Adipose tissue (tissue), 3 donors: Measurements from ENCODE around the gene RBMS3. TPM values are rescaled to one million over a fixed set of nuclear protein-coding genes. Genes with fewer than 3 reads are reported as not detected.

Experiments
- H3K27ac ChIP-seq: one replicate; pipeline ENCODE4 v1.5.1; 2013; ENCODE audit warnings: low read depth, low read length
- WGBS, 3 donors: extraction: QIAGEN DNeasy Blood & Tissue Kit; methylation state at CpG; one replicate each; pipeline ENCODE4 v1.1.7; 2013; 5-methylcytosine and 5-hydroxymethylcytosine counted together
- polyA plus RNA-seq, 3 donors: library from polyadenylated mRNA; stranded (reverse); fragments of 200-250 nt; gene quantifications; one replicate each; pipeline ENCODE4 v1.2.3, GENCODE V29; 2013
- donor health status: healthy with polysubstance abuse.
- donor health status: Bipolar disorder and iron deficiency.
- donor health status: healthy.

RBMS3 gene
- polyA plus RNA-seq, 3 donors = 1.4 to 16.2 (median 10.2) TPM

DNA sequence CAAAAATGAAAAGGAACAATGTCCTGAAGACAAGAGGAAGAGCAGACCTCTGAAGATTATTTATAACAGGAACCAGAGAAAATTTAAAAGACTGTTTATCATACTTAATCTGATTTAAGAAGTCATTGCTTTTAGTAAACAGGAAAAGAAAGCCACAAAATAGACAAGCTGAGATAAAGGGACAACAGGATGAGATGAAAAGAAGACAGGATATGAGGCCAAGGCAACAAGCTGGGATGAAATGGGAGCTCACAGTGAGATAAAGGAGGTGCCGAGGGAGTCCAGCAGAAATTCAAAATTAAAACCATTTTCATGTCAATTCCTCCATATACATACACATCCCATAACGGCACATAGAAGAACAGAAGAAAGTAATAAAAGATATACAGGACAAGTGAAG lies 277.0 kb downstream of the RBMS3 start:
- WGBS, 3 donors = 61 to 77% (median 64%) methylated on average over 2 of the region's 2 CpGs
- H3K27ac ChIP-seq = no peak overlapping the region

DNA sequence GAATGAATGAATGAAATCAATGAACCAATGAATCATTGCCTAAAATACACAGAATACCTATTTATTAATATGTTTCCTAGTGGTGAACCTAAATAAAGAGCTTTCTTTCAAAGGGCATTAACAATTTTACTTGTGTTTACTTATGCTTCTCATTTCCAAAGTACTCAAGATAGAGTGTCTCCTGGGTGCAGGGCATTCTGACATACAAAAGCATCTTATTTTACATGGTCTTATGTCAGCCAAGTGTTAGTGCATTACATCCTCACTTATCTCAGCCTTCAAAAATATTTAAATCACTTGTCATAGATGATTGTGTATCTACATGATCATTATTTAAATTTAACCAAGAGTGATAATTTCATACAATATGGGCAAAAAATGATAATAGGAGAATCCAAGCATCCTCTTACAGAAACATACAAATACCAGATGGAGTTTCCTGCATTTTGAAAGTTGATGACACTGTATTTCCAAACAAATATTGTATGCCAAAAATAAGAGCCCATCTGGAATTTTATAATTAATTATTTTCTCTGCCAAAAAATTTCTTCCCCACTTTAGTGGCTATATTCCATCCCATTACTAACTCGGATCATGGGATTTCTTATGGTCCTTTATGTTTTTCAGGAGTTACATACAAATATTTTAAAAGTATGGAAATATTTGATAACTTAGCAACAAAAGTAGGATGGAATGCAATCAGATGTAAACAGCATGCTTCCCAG lies 279.0 kb downstream of the RBMS3 start:
- H3K27ac ChIP-seq = no peak overlapping the region
- WGBS, 3 donors = 43 to 73% (median 51%) methylated on average over 1 of the region's 1 CpG

DNA sequence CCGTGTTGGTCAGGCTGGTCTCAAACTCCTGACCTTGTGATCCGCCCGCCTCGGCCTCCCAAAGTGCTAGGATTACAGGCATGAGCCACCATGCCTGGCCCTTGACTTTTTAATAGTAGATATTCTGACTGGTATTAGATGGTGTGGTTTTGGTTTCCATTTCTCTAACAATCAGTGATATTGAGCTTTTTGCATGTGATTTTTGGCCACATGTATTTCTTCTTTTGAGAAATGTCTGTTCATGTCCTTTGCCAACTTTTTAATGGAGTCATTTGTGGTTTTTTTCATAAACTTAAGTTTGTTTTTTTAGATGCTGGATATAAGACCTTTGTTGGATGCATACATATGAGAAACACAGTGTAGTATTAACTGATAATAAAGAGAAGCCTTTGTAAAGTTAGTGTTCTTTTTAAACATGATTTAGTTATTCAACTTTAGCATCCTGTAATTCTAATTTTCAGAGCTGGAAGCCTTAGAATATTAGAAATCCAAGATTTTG lies 280.8 kb downstream of the RBMS3 start:
- 78 to 89% (median 87%) methylated on average over 4 of the region's 4 CpGs for WGBS, 3 donors
- H3K27ac ChIP-seq = no peak overlapping the region

DNA sequence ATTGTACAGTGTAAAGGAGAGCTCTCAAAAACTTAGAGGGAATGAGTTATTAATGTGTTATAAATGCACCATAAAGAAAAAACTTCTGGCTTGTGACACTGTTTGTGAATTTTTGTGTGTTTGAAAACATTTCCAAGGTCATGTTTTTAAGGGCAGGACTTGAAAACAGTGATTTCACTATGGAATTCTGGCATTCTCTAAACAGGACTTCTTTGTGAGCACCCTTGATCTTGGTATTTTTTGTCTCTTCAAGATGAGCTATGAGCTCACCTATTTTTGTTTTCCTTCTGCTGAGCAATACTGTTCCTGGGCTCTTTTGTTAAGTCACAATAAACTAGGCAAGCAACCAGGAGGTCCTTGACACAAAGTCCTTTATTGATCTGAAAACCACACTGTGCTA lies 284.4 kb downstream of the RBMS3 start:
- no peak overlapping the region for H3K27ac ChIP-seq

DNA sequence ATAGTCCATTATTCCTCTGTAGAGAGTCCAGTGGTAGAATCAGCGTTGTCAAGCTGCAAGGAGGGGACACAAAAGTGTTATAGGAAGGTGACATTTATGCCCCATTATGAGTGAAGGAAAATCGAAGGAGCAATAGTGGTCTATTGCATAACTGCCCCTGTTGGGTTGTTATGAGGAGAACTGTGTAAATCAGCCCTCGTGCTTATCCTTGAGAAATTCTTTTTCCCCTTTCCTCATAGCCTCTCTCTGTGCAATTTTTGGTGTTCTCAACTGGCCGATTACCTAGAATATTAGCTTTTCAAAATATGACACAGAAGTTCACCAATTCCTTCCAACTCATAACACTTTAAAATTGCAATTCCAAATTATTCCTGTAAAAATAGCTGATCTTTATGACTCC lies 286.6 kb downstream of the RBMS3 start:
- no peak overlapping the region for H3K27ac ChIP-seq
- 59 to 70% (median 69%) methylated on average over 4 of the region's 4 CpGs for WGBS, 3 donors

DNA sequence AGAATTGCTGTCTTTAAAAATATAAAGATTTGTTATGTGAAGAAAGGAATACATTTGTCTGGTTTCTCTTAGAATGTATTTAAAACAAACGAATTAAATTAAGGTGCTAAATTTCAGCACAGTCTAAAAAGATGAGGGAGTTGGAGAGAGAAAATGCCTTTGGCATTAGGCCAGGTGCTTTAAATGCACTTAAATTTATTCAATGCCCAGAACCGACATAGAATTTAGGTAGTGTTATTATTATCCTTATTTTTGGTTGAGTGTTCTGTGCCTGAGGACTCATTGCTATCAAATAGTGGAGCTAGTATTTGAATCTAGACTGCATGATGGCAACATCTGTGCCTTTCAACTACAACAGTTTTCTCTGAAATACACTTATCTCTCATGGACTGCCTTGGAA lies 287.5 kb downstream of the RBMS3 start:
- H3K27ac ChIP-seq = no peak overlapping the region
- WGBS, 3 donors = 46 to 72% (median 59%) methylated on average over 2 of the region's 2 CpGs

DNA sequence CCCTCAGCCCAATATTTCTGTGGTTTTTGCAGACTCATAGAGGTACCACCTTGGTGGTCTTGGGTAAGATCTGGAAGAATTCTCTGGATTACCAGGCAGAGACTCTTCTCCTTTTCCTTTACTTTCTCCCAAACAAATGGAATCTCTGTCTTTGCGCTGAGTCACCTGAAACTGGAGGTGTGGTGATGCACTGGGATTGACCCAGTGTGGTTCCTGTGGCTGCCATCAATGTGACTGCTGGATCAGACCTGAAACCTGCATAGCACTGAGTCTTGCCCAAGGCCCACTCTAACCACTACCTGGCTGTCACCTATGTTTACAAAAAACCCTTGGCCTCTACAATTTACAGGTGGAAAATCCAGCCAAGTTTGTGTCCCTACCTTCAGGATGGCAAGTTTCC lies 295.3 kb downstream of the RBMS3 start:
- no peak overlapping the region for H3K27ac ChIP-seq
- 84 to 100% (median 100%) methylated on average over 1 of the region's 1 CpG for WGBS, 3 donors

DNA sequence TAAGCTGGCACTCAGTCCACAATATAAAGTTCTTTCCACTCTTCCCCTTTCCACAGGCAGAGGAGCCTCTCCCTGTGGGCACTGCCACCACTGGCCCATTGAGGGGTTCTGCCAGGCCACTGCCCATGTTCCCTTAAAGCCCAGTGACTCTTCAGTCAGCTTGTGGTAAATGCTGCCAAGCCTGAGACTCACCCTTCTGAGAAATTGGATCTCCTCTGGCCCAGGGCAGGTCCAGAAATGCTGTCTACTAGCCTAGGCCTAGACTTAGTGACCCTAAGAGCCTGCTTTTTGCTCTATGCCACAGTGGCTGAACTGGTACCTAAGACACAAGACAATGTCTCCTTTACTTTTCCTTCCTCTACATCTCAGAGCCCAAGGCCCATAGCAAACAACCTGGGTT lies 295.8 kb downstream of the RBMS3 start:
- no peak overlapping the region for H3K27ac ChIP-seq

DNA sequence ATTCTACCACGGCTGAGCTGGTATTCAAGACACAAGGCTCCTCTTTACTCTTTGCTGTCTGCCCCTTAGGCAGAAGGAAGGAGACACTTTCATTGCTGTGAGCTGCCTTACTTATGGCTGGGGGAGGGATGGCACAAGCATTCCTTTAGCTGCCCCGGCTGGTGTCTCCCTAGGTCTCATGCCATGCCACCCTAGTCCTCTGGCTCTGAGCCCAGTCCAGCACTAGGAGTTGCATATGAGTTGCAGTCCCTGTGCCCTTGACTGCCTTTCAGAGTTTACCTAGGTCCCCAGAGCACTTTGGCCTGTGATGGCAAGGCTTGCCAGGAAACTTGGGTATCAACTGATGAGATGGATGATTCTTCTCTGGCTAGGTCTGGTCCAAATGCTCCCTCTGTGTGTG lies 296.4 kb downstream of the RBMS3 start:
- WGBS, 3 donors = 82 to 88% (median 85%) methylated on average over 2 of the region's 2 CpGs

DNA sequence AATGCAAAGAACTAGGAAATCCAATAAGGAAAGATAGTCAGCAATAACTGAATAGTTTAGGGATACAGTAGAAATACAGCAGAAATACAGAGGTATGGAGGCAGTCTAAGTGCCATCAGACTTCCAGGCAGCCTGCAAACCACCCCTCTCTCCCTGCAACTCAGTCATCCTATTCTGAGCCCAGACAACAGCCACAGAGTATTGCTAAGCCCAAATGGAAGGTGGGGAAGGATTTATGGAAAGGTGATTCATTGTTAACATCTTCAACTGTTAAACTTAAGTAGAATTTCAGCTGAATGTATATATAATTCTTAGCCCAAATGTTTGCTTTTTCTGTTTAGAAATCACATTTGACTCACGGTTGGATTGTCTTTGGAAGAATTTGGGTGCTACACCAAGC lies 300.4 kb downstream of the RBMS3 start:
- H3K27ac ChIP-seq = no peak overlapping the region
- WGBS, 3 donors = 69 to 93% (median 86%) methylated on average over 1 of the region's 1 CpG

More for the DNA sequence above, 296.4 kb downstream of the RBMS3 start:
- no peak overlapping the region for H3K27ac ChIP-seq

DNA sequence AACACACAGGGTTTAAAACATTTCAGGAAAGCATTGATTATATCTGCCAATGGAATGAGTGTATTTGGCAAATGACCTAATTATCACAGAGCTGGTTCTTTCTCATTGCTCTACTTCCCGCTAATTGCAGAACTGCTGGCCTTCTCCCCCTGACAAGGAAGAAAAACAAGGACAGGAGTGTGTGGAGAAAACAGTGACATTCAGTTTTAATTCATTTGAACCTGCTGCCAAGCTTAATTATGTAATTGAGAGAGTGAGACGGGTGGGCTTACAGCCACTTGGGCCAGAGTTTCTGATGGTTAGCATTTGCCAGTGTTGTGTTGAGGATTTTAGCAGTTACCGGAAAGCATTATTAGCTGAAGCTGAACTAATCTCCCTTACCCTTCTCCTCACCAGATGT lies 301.4 kb downstream of the RBMS3 start:
- WGBS, 3 donors = 47 to 76% (median 72%) methylated on average over 3 of the region's 3 CpGs
- no peak overlapping the region for H3K27ac ChIP-seq

DNA sequence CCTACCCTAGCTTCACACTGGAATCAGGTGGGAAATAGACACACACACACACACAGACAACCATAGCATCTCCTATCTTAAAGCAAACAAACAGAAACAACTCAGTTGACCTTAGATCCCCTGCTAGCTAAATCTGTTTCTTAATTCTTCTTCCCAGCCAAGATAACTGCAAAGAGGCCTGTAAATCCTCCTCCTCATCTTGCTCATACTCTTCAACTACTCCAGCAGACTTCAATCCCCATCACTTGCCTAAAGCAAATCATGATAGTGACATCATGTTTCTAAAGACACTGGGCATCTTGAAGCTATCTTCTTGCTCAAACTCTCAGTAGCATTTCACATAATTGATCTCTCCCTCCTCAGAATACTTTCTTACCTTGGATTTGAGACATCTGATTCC lies 303.0 kb downstream of the RBMS3 start:
- no peak overlapping the region for H3K27ac ChIP-seq

DNA sequence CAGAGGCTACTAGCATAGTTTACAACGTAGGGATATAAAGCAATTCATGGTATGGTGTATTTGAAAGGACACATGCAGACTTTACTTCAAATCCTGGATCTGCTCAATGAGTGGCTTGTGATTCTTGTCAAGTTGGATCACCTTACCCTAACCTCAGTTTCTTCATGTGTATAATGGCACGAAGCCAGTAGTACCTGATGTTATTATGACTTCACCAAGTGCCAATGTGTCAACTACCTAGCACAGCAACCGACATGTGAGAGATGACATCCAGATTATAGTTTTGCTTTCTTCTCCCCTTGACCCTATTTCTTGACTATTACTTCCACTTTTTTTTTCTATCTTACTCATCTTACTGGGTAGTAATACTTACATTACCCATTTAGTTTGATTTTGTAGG lies 304.5 kb downstream of the RBMS3 start:
- WGBS, 3 donors = 73 to 93% (median 92%) methylated on average over 3 of the region's 3 CpGs
- no peak overlapping the region for H3K27ac ChIP-seq

DNA sequence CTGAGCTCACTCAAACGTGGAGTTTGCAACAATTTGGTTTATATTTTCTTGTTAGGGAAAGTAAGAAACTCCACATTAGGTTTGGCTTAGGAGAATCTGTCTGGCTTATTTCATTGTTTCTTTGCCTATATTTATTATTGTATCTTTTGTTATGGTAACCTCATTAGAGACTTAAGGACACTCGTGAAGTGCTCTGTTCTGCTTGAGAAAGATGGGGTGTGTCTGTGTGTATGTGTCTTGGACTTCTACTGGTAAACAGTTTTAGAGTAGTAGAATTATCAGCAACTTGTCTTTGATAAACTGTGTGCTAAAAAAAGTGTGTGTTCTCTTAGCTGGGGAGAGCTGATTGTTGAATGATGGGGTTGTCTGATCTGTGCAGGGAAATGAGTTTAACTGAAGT lies 306.5 kb downstream of the RBMS3 start:
- 50 to 77% (median 56%) methylated on average over 2 of the region's 2 CpGs for WGBS, 3 donors

DNA sequence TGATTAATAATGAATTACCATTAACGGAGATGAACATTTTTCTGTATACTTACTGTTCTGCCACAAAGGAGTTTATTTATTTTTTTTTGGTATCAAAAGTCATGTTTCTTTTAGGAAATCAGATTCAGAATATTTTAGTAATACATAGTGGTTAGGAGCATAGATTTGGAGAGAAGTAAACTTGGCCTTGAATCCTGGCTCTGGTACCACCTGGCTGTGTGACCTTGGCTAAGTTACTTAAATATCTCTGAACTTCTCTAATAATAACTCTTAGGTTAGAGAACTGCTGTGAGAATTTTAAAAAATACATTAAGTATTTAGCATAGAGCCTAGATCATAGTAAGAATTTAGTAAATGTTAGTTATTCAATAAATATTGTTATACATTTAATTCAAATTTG lies 309.1 kb downstream of the RBMS3 start:
- no peak overlapping the region for H3K27ac ChIP-seq
- WGBS, 3 donors = 79 to 92% (median 89%) methylated on average over 1 of the region's 1 CpG

More for the DNA sequence above, 306.5 kb downstream of the RBMS3 start:
- no peak overlapping the region for H3K27ac ChIP-seq

DNA sequence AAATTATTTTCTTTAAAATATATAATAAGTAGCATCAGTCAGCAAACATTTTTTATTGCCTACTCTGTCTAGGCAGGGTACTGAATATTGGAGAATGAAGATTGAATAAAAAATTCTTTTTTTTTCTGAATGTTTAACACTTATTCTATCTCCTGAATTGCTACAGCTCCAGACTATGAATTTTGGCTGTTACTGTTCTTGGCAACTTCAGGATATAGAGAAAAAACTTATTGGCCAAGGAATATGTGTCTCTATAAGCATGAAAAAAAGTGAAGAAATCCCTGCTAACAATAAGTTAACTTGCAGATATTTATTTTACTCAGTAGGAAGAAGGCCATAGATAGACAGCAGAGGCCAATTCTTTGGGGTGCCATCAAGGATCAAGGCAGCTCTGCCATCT lies 309.6 kb downstream of the RBMS3 start:
- no peak overlapping the region for H3K27ac ChIP-seq

DNA sequence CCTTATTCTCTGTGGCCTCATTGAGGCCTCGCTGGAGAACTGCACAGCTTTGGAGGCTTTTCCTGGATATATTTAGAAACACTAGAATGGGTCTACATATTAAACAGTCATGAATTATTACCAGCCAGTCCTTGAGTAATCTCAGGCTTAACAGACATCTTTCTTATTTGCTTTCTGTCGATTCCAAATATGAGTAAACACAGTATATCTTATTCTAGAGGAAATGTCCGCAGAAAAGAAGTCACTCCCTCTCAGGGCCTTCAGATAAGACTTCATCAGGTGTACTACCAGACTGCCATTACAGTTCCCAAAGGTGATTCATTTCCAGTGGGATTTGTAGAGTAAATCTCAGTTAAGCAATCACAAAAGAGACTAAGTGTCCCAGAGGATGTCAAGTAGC lies 310.7 kb downstream of the RBMS3 start:
- no peak overlapping the region for H3K27ac ChIP-seq
- 49 to 81% (median 79%) methylated on average over 3 of the region's 3 CpGs for WGBS, 3 donors

DNA sequence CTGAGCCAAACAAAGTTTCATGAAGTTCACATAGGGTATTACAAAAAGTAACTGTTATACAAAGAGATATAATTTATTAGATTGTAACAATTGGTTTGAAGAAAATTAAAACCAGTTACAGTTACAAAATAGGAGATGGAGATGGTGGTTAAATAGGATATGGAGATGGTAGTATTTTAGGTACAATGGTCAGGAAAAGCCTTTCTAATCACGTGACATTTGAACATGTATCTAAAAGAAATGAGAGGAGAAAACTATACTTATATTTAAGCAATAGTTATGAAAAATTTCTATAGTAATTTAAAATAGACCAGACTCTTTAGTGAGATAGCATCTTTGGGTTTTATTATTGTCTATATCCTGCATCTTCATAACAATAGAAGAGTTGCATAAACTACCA lies 312.9 kb downstream of the RBMS3 start:
- WGBS, 3 donors = 60 to 83% (median 74%) methylated on average over 1 of the region's 1 CpG

DNA sequence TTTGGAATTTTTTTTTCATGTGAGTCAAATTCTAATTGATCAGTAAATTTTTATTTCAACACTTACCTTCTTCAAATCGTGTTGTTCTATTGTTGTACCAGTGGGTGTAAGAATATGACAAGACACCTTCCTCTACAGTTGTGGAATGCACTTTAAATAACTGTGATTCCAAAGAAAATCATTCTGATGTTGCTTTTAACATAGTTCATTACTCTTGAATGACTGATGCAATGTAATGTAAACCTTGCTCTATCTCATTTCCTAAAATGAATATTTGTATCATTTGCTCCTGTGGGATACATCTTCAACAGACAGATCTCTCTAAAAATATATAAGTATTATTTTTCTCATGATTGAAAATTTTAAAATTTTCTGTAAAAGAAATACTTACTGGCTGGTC lies 313.4 kb downstream of the RBMS3 start:
- 56 to 92% (median 70%) methylated on average over 1 of the region's 1 CpG for WGBS, 3 donors
- H3K27ac ChIP-seq = no peak overlapping the region

More for the DNA sequence above, 312.9 kb downstream of the RBMS3 start:
- H3K27ac ChIP-seq = no peak overlapping the region

DNA sequence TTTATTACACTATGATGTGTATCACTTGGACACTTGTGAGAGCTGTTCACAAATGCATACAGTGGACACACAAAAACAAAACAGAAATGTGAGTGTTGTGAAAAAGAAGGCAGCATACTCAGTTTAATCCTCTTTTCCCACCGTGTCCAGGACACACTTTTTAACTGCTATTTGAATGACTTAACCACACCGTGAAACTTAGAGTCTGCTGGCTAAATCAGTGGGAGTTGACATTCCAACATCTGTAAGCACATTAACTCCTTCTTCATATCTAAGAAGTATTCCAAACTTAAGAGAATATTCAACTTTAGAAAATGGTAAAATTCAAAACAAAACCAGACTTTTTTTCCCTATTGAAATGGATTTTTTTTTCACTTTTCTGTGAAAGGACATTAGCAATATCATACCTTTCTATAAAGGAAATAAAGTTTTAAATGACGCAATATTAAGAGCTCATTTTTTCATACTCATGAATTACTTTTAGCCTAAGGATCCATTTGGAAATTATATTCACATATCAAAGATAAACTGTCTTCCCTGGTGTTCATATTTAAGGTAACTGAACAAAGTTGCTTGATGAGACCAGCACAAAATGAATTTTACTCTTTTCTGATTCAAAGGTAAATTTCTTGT lies 316.6 kb downstream of the RBMS3 start:
- 50 to 66% (median 59%) methylated on average over 3 of the region's 3 CpGs for WGBS, 3 donors
- no peak overlapping the region for H3K27ac ChIP-seq
